A673 (cell line): ENCODE results near the gene DPF3.

ENCODE experiments used
- EZH2 ChIP-seq: fragments of 200-600 bp; sonication (generic); IDR thresholded peaks from 2 replicates; pipeline ENCODE4 v1.6.1; 2017; ENCODE audit warnings: borderline replicate concordance, low read depth, mild to moderate bottlenecking, mixed read lengths, antibody characterized with exemption, low read length; ENCODE audit not compliant: poor library complexity, severe bottlenecking
- TF ChIP-seq, protein P1 (sequence below): fragments of 300-800, 200-600 bp; sonication (generic); conservative IDR thresholded peaks from 2 replicates; pipeline ENCODE4 v1.5.1; 2017; ENCODE audit warnings: low read depth, mild to moderate bottlenecking, antibody characterized with exemption, low read length, moderate library complexity, mixed read lengths

GRCh38 chr14:72708708-72709475 is 185.0 kb downstream of the DPF3 start:
- TF ChIP-seq, protein P1, sequence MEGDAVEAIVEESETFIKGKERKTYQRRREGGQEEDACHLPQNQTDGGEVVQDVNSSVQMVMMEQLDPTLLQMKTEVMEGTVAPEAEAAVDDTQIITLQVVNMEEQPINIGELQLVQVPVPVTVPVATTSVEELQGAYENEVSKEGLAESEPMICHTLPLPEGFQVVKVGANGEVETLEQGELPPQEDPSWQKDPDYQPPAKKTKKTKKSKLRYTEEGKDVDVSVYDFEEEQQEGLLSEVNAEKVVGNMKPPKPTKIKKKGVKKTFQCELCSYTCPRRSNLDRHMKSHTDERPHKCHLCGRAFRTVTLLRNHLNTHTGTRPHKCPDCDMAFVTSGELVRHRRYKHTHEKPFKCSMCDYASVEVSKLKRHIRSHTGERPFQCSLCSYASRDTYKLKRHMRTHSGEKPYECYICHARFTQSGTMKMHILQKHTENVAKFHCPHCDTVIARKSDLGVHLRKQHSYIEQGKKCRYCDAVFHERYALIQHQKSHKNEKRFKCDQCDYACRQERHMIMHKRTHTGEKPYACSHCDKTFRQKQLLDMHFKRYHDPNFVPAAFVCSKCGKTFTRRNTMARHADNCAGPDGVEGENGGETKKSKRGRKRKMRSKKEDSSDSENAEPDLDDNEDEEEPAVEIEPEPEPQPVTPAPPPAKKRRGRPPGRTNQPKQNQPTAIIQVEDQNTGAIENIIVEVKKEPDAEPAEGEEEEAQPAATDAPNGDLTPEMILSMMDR, result no peak
- no peak for TF ChIP-seq EZH2
